GM19099 (cell line): ENCODE data around the gene PGPEP1.
A peak's percentile ranks its signal among the peaks of the same experiment; 100 is the strongest.

Experiments used
- POLR2A ChIP-seq: IDR thresholded peaks from 3 replicates; pipeline ENCODE4 v1.6.1; 2011; ENCODE audit warnings: low read depth; ENCODE audit not compliant: insufficient read length; ENCODE audit errors: extremely low read depth

PGPEP1 gene

GRCh38 chr19:18373892-18374629, 33.7 kb downstream of the PGPEP1 start:
- TF ChIP-seq POLR2A = peak; percentile 67

GRCh38 chr19:18377026-18377425, 36.6 kb downstream of the PGPEP1 start:
- TF ChIP-seq POLR2A = no peak

- TF ChIP-seq POLR2A = no peak
Measured at GRCh38 chr19:18379803-18380747, 39.7 kb downstream of the PGPEP1 start.

GRCh38 chr19:18380843-18381242, 40.4 kb downstream of the PGPEP1 start:
- no peak for TF ChIP-seq POLR2A

DNA sequence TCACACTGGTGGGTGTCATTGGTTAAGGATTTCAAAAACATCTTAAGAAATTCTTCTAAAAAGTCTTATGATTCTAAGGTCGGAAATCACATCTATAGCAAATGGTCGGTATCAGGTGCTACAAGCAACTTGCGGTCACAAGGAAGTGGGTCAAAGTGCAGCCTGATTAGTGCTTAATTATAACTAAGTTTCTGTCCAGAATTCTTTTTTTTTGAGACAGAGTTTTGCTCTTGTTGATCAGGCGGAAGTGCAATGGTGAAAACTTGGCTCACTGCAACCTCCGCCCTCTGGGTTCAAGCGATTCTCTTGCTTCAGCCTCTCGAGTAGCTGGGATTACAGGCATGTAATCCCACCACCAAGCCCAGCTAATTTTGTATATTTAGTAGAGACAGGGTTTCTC, 44.4 kb downstream of the PGPEP1 start:
- no peak for TF ChIP-seq POLR2A

- no peak for TF ChIP-seq POLR2A
Measured at GRCh38 chr19:18385359-18385674, 44.9 kb downstream of the PGPEP1 start.

- TF ChIP-seq POLR2A = peak; percentile 46
Measured at GRCh38 chr19:18385675-18386542, 45.5 kb downstream of the PGPEP1 start, which contains the start of gene GDF15. Gene GDF15 (plus strand): TSS chr19:18386158. CDS start chr19:18386190, 32 bp downstream.

- TF ChIP-seq POLR2A = no peak
Measured at GRCh38 chr19:18386543-18387271, 46.3 kb downstream of the PGPEP1 start.

- TF ChIP-seq POLR2A = peak; percentile 71
Measured at GRCh38 chr19:18388100-18388959, 47.9 kb downstream of the PGPEP1 start.

- no peak for TF ChIP-seq POLR2A
Measured at GRCh38 chr19:18388960-18389725, 48.7 kb downstream of the PGPEP1 start.

DNA sequence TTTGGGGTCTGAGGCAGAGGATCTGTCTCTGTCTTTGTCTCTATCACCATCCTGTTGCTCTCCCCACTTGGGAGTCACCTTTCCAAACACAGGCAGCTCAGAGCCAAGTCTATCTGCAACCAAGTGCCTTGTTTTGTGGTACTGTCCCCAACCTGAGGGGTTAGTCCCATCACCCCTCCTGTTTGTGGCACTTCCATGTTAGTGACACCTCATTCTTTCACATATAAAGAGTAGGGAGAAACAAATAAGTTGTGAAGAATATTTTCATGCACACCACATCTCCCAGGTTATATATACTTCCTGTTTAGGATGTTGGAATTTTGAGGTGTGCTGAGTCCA, 49.3 kb downstream of the PGPEP1 start:
- TF ChIP-seq POLR2A = no peak

DNA sequence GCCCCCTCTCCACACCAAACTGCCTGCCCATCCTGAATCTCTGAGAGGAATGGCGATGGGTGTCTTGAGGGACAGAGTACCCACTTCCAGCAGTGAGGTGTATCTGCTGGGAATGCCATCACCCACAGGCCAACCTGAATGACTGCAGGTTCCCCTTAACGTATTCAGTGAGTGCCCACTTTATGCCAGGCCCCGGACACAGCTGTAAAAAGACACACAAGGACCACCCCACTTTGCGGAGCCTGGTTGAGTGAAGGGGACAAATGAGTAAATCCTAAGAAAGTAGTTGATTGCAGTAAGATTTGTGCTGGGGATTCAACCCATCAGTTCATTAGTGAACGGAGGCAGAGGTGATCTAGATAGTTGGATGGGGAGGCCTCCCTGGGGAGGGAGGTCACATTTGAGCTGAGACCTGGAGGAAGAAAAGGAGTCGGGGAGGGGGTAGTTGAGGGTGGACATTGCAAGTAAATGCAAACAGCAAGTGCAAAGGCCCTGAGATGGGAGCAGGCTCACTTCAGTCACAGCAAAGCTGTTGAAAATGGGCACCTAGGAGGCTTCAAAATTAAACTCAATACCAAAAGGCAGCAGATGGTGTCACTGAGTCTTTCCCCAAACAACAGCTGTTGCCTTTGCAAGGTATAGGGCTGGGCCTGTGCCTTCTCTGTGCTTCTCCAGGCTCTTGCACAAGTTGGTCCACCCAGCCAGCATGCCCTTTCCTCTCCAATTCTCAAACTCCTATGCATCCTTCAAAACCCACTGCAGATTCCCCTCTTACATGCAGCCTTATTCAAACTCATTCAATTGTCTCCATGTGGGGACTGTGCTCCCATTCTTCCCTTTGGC, 49.9 kb downstream of the PGPEP1 start:
- TF ChIP-seq POLR2A = no peak
